WTC11 (cell line): ENCODE data around the gene ANKMY1. TPM values are rescaled to one million over a fixed set of nuclear protein-coding genes. Genes with fewer than 3 reads are reported as not detected.

Source experiments
- ATAC-seq: fragments of 200-7000 bp; cut with Tn5 transposase; 2 replicates; pipeline ENCODE4 v1.10.0; 2021; ENCODE audit warnings: mild to moderate bottlenecking, moderate library complexity
- CTCF ChIA-PET: fragments of 300-600 bp; sonication (Branson Sonifier 250); formaldehyde crosslinking; loops from one replicate; lab custom pipeline; 2021; ENCODE audit warnings: antibody characterized with exemption; lab: Charles Lee
- POLR2A ChIA-PET: fragments of 350-600 bp; sonication (Branson Sonifier 250); formaldehyde crosslinking; loops from one replicate; lab custom pipeline; 2021; ENCODE audit warnings: antibody characterized with exemption; lab: Charles Lee
- DNase-seq: peaks from one replicate; pipeline ENCODE4 v3.0.0; 2021; ENCODE audit warnings: low spot score
- H3K27ac Mint-ChIP-seq: 2 replicates; pipeline ENCODE4 v1.8.0; 2021; ENCODE audit warnings: mixed read lengths
- H3K27me3 Mint-ChIP-seq: 2 replicates; pipeline ENCODE4 v1.8.0; 2021; ENCODE audit warnings: low read depth, mild to moderate bottlenecking, moderate library complexity, mixed read lengths
- H3K36me3 Mint-ChIP-seq: 2 replicates; pipeline ENCODE4 v1.8.0; 2021; ENCODE audit warnings: mixed read lengths
- H3K4me1 Mint-ChIP-seq: 2 replicates; pipeline ENCODE4 v1.8.0; 2022; ENCODE audit warnings: mixed read lengths
- H3K4me3 Mint-ChIP-seq: 2 replicates; pipeline ENCODE4 v1.8.0; 2021; ENCODE audit warnings: mild to moderate bottlenecking, moderate library complexity, mixed read lengths
- H3K9me3 Mint-ChIP-seq: 2 replicates; pipeline ENCODE4 v1.8.0; 2021; ENCODE audit warnings: mixed read lengths
- ATF2 ChIP-seq: sonication (generic); formaldehyde crosslinking; IDR thresholded peaks from 2 replicates; pipeline ENCODE4 v1.8.1; 2022; ENCODE audit warnings: low read depth, missing genetic modification reagents, borderline replicate concordance
- ATF6 ChIP-seq: sonication (generic); formaldehyde crosslinking; IDR thresholded peaks from 2 replicates; pipeline ENCODE4 v1.8.1; 2023; ENCODE audit warnings: mild to moderate bottlenecking, missing genetic modification reagents
- CTCF ChIP-seq: fragments of 200-600 bp; IDR thresholded peaks from 2 replicates; pipeline ENCODE4 v1.8.0; 2022; ENCODE audit warnings: antibody characterized with exemption
- E2F1 ChIP-seq: sonication (generic); formaldehyde crosslinking; IDR thresholded peaks from 2 replicates; pipeline ENCODE4 v1.8.0; 2022; ENCODE audit warnings: mild to moderate bottlenecking, missing genetic modification reagents
- E2F5 ChIP-seq: sonication (generic); formaldehyde crosslinking; IDR thresholded peaks from 2 replicates; pipeline ENCODE4 v1.8.1; 2022; ENCODE audit warnings: mild to moderate bottlenecking, moderate library complexity, missing genetic modification reagents
- HMGXB4 ChIP-seq: sonication (generic); formaldehyde crosslinking; IDR thresholded peaks from 2 replicates; pipeline ENCODE4 v1.8.1; 2023; ENCODE audit warnings: mild to moderate bottlenecking, moderate library complexity, missing genetic modification reagents
- IRF1 ChIP-seq: sonication (generic); formaldehyde crosslinking; IDR thresholded peaks from 2 replicates; pipeline ENCODE4 v1.8.0; 2023; ENCODE audit warnings: missing genetic modification reagents
- JUN ChIP-seq: sonication (generic); formaldehyde crosslinking; IDR thresholded peaks from 2 replicates; pipeline ENCODE4 v1.8.0; 2023; ENCODE audit warnings: mild to moderate bottlenecking, missing genetic modification reagents
- MAX ChIP-seq: sonication (generic); formaldehyde crosslinking; IDR thresholded peaks from 2 replicates; pipeline ENCODE4 v1.8.0; 2022; ENCODE audit warnings: mild to moderate bottlenecking, missing genetic modification reagents
- MXD4 ChIP-seq: fragments of 250-450 bp; sonication (Bioruptor Pico); IDR thresholded peaks from 2 replicates; pipeline ENCODE4 v1.8.0; 2021; ENCODE audit warnings: mild to moderate bottlenecking, moderate library complexity, borderline replicate concordance
- MYBL2 ChIP-seq: sonication (generic); formaldehyde crosslinking; IDR thresholded peaks from 2 replicates; pipeline ENCODE4 v1.8.1; 2023; ENCODE audit warnings: mild to moderate bottlenecking, moderate library complexity, missing genetic modification reagents
- NFYB ChIP-seq: sonication (generic); formaldehyde crosslinking; conservative IDR thresholded peaks from 2 replicates; pipeline ENCODE4 v1.8.0; 2022; ENCODE audit warnings: low read depth, missing genetic modification reagents
- SOX15 ChIP-seq: fragments of 250-450 bp; sonication (Bioruptor Pico); IDR thresholded peaks from 2 replicates; pipeline ENCODE4 v1.9.0; 2021; ENCODE audit warnings: mild to moderate bottlenecking
- SP1 ChIP-seq: sonication (generic); formaldehyde crosslinking; conservative IDR thresholded peaks from 2 replicates; pipeline ENCODE4 v1.8.1; 2022; ENCODE audit warnings: missing genetic modification reagents
- TCF7 ChIP-seq: sonication (generic); formaldehyde crosslinking; IDR thresholded peaks from 2 replicates; pipeline ENCODE4 v1.8.0; 2022; ENCODE audit warnings: mild to moderate bottlenecking, low read depth, missing genetic modification reagents, moderate library complexity
- TEAD1 ChIP-seq: sonication (generic); formaldehyde crosslinking; IDR thresholded peaks from 2 replicates; pipeline ENCODE4 v1.8.0; 2022; ENCODE audit warnings: mild to moderate bottlenecking, missing genetic modification reagents
- USF1 ChIP-seq: sonication (generic); formaldehyde crosslinking; IDR thresholded peaks from 2 replicates; pipeline ENCODE4 v1.8.0; 2022; ENCODE audit warnings: mild to moderate bottlenecking, missing genetic modification reagents
- ZNF425 ChIP-seq: fragments of 250-450 bp; sonication (Bioruptor Pico); conservative IDR thresholded peaks from 2 replicates; pipeline ENCODE4 v1.9.0; 2021; ENCODE audit warnings: mild to moderate bottlenecking
- ZNF671 ChIP-seq: fragments of 250-450 bp; sonication (Bioruptor Pico); IDR thresholded peaks from 2 replicates; pipeline ENCODE4 v1.8.0; 2021; ENCODE audit warnings: mild to moderate bottlenecking
- ZSCAN18 ChIP-seq: fragments of 250-450 bp; sonication (Bioruptor Pico); IDR thresholded peaks from 2 replicates; pipeline ENCODE4 v2.1.2; 2022; ENCODE audit warnings: mild to moderate bottlenecking, moderate library complexity
- total RNA-seq: library from RNA; stranded (reverse); gene quantifications from 3 replicates; pipeline ENCODE4 v1.2.3, GENCODE V29; 2021

ANKMY1 gene
- total RNA-seq, 1 experiment from 2014 or later = 4.6 TPM

- ChIA-PET CTCF (interaction anchor here (1.8 to 2.1 kb wide), 2 partner anchors 15 to 207 kb away, joined by 8 to 14 read pairs; no protein-coding TSS in a partner anchor), POLR2A (no interaction called here)
- Mint-ChIP-seq H3K36me3 (no peaks in the 10 kb centered on the region), H3K27ac (no peak overlapping the region), H3K4me3 (no peak overlapping the region), H3K4me1 (peaks cover 4% of the 10 kb centered on the region; the same call in 1 of the 2 replicates), H3K27me3 (peaks cover 19% of the 10 kb centered on the region), H3K9me3 (no peaks in the 10 kb centered on the region)
- TF ChIP-seq MAX = no peak
- TF ChIP-seq SOX15 (CRISPR knock-in tag) = no peak
- TF ChIP-seq E2F5 (CRISPR knock-in tag) = no peak
- no peak for TF ChIP-seq TEAD1 (CRISPR knock-in tag)
- no peak for TF ChIP-seq MXD4
- TF ChIP-seq JUN = no peak
- TF ChIP-seq MYBL2 = no peak
- TF ChIP-seq E2F1 (CRISPR knock-in tag) = no peak
- no peak for TF ChIP-seq ATF2 (CRISPR knock-in tag)
- no peak for TF ChIP-seq IRF1 (CRISPR knock-in tag)
- DNase-seq (no peak), ATAC-seq (no peak)
These were observed 117.5 kb downstream of the ANKMY1 start for GRCh38 chr2:240440251-240440650.

GRCh38 chr2:240439698-240440151 is 118.1 kb downstream of the ANKMY1 start:
- CTCF ChIA-PET = interaction anchor here (1.1 to 2.1 kb wide), 3 partner anchors 11 to 207 kb away, joined by 4 to 14 read pairs (median 8); no protein-coding TSS in a partner anchor
- no peak for DNase-seq
- no peak for TF ChIP-seq SP1
- TF ChIP-seq ZNF671 (CRISPR knock-in tag) = no peak
- TF ChIP-seq ZSCAN18 (CRISPR knock-in tag) = no peak
- no peak for TF ChIP-seq NFYB (CRISPR knock-in tag)
- TF ChIP-seq ATF6 = no peak
- TF ChIP-seq JUN = no peak
- no peak for TF ChIP-seq ZNF425 (CRISPR knock-in tag)
- TF ChIP-seq HMGXB4 (CRISPR knock-in tag) = no peak
- no peak for TF ChIP-seq SOX15 (CRISPR knock-in tag)
- TF ChIP-seq MXD4 = no peak
- TF ChIP-seq CTCF = no peak
- TF ChIP-seq TCF7 = no peak
- no peak for TF ChIP-seq USF1

More at GRCh38 chr2:240439698-240440151, 118.1 kb downstream of the ANKMY1 start:
- H3K27ac Mint-ChIP-seq = no peak overlapping the region
- H3K4me3 Mint-ChIP-seq = no peak overlapping the region
- POLR2A ChIA-PET = no interaction called here
- H3K27me3 Mint-ChIP-seq = peaks cover 19% of the 10 kb centered on the region
- H3K4me1 Mint-ChIP-seq = peaks cover 4% of the 10 kb centered on the region; the same call in 1 of the 2 replicates
- no peaks in the 10 kb centered on the region for H3K36me3 Mint-ChIP-seq
- no peak for ATAC-seq
- no peaks in the 10 kb centered on the region for H3K9me3 Mint-ChIP-seq
